PC-3 (cell line): ENCODE measurements around the gene PRICKLE3.

Experiments used
- CTCF ChIP-seq: fragments of 300-600 bp; sonication (generic); conservative IDR thresholded peaks from 2 replicates; pipeline ENCODE4 v1.5.1; 2017; ENCODE audit warnings: antibody characterized with exemption, low read depth, mild to moderate bottlenecking, low read length
- EZH2 ChIP-seq: fragments of 300-600 bp; sonication (generic); IDR thresholded peaks from one replicate; pipeline ENCODE4 v1.6.1; 2017; ENCODE audit warnings: antibody characterized with exemption, mild to moderate bottlenecking, low read length; ENCODE audit not compliant: unreplicated experiment
- EZH2phosphoT487 ChIP-seq: fragments of 300-600 bp; sonication (generic); IDR thresholded peaks from 2 replicates; pipeline ENCODE4 v1.6.1; 2018; ENCODE audit warnings: mild to moderate bottlenecking, antibody characterized with exemption, low read length, borderline replicate concordance

- TF ChIP-seq CTCF = no peak
- TF ChIP-seq EZH2 = no peak
- no peak for TF ChIP-seq EZH2phosphoT487
Observed at GRCh38 chrX:49198540-49199314, 12.6 kb upstream of the PRICKLE3 start.
